Breast epithelium (tissue), 3 donors: ENCODE measurements around the gene MOCS1.

ENCODE experiments used
- POLR2A ChIP-seq: fragments of 450-650 bp; IDR thresholded peaks from one replicate; pipeline ENCODE4 v1.6.1; 2016; ENCODE audit warnings: antibody characterized with exemption, mild to moderate bottlenecking, moderate library complexity
- TF ChIP-seq, protein P1 (sequence below), 3 donors: fragments of 450-650 bp; IDR thresholded peaks; one replicate each; pipeline ENCODE4 v1.5.1; 2016 to 2017; ENCODE audit warnings: antibody characterized with exemption in 3 of 3, mild to moderate bottlenecking in 3 of 3, moderate library complexity in 3 of 3

- TF ChIP-seq, protein P1, sequence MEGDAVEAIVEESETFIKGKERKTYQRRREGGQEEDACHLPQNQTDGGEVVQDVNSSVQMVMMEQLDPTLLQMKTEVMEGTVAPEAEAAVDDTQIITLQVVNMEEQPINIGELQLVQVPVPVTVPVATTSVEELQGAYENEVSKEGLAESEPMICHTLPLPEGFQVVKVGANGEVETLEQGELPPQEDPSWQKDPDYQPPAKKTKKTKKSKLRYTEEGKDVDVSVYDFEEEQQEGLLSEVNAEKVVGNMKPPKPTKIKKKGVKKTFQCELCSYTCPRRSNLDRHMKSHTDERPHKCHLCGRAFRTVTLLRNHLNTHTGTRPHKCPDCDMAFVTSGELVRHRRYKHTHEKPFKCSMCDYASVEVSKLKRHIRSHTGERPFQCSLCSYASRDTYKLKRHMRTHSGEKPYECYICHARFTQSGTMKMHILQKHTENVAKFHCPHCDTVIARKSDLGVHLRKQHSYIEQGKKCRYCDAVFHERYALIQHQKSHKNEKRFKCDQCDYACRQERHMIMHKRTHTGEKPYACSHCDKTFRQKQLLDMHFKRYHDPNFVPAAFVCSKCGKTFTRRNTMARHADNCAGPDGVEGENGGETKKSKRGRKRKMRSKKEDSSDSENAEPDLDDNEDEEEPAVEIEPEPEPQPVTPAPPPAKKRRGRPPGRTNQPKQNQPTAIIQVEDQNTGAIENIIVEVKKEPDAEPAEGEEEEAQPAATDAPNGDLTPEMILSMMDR (IDR thresholded peaks at IDR 0.05), result no peak
- TF ChIP-seq POLR2A, result no peak
Measured at GRCh38 chr6:39867592-39867991, 66.7 kb downstream of the MOCS1 start.
